Sigmoid colon (tissue), 7 donors: ENCODE results near the gene FBXO8. TPM values are rescaled to one million over a fixed set of nuclear protein-coding genes. Genes with fewer than 3 reads are reported as not detected.
"Not testable (repeated sequence)": the region's sequence is repeated elsewhere in the genome, so short reads cannot be mapped to it uniquely, and the experiment has no call there.

ENCODE experiments used
- DNase-seq: peaks from one replicate; pipeline ENCODE4 v3.0.0-alpha.2; 2019
- H3K27ac ChIP-seq, 4 donors: fragments of 200-600 bp; sonication (generic); one replicate each; pipeline ENCODE4 v1.5.1; 2016 to 2019; ENCODE audit warnings: mild to moderate bottlenecking in 1 of 4
- H3K27me3 ChIP-seq, 3 donors: fragments of 200-600 bp; sonication (generic); one replicate each; pipeline ENCODE4 v1.5.1; 2019; ENCODE audit warnings: mild to moderate bottlenecking in 1 of 3
- H3K36me3 ChIP-seq, 4 donors: fragments of 200-600 bp; sonication (generic); one replicate each; pipeline ENCODE4 v1.5.1; 2016 to 2019
- H3K4me1 ChIP-seq, 4 donors: fragments of 200-600 bp; sonication (generic); one replicate each; pipeline ENCODE4 v1.5.1; 2017 to 2019
- H3K4me3 ChIP-seq, 4 donors: fragments of 200-600 bp; sonication (generic); one replicate each; pipeline ENCODE4 v1.5.1; 2017 to 2019; ENCODE audit warnings: mild to moderate bottlenecking in 2 of 4, moderate library complexity in 1 of 4
- H3K9me3 ChIP-seq, 4 donors: fragments of 200-600 bp in 3 of 4; sonication (generic) in 3 of 4; one replicate each; pipeline versions ENCODE4 v1.5.1 to v1.6.1; 2013 to 2019
- EP300 ChIP-seq, 4 donors: sonication (generic); formaldehyde crosslinking; IDR thresholded peaks; one replicate each; pipeline ENCODE4 v1.6.1; 2017; ENCODE audit warnings: antibody characterized with exemption in 4 of 4
- POLR2A ChIP-seq, 2 donors: fragments of 450-650 bp; IDR thresholded peaks; one replicate each; pipeline ENCODE4 v1.6.1; 2016; ENCODE audit warnings: antibody characterized with exemption in 2 of 2, mild to moderate bottlenecking in 2 of 2, moderate library complexity in 2 of 2
- POLR2AphosphoS5 ChIP-seq, 4 donors: sonication (generic); formaldehyde crosslinking; IDR thresholded peaks; one replicate each; pipeline ENCODE4 v1.6.1; 2017; ENCODE audit warnings: antibody characterized with exemption in 4 of 4
- WGBS, 2 donors: extraction: QIAGEN DNeasy Blood & Tissue Kit; methylation state at CpG; one replicate each; pipeline ENCODE4 v1.1.7; 2013; 5-methylcytosine and 5-hydroxymethylcytosine counted together
- intact Hi-C: fragments of 100-400 bp; cut with DNase I; formaldehyde crosslinking; loops from one replicate; pipeline ENCODE4 v1.15.1; 2023
- polyA plus RNA-seq, 3 donors: library from polyadenylated mRNA; stranded (reverse); fragments of 200-250 nt; gene quantifications; one replicate each; pipeline ENCODE4 v1.2.3, GENCODE V29; 2013
- total RNA-seq, 4 donors: library from RNA; depleted of rRNA; stranded (reverse); fragments of >200 nt; gene quantifications; one replicate each; pipeline ENCODE4 v1.1.0, GENCODE V29; 2016
- TF ChIP-seq, protein P1 (sequence below), 4 experiments: fragments of 450-650 bp in 3 of 4; fragments of 200-600 bp in 1 of 4; IDR thresholded peaks; one replicate each; pipeline ENCODE4 v1.5.1; 2016 to 2019; ENCODE audit warnings: antibody characterized with exemption in 4 of 4, mild to moderate bottlenecking in 3 of 4, moderate library complexity in 2 of 4
- donor health status: healthy with polysubstance abuse.
- donor health status: Bipolar disorder and iron deficiency.
- donor health status: healthy.

Gene FBXO8
- total and polyA plus RNA-seq, 7 donors, result 14.5 to 68.8 (median 42.8) TPM

DNA sequence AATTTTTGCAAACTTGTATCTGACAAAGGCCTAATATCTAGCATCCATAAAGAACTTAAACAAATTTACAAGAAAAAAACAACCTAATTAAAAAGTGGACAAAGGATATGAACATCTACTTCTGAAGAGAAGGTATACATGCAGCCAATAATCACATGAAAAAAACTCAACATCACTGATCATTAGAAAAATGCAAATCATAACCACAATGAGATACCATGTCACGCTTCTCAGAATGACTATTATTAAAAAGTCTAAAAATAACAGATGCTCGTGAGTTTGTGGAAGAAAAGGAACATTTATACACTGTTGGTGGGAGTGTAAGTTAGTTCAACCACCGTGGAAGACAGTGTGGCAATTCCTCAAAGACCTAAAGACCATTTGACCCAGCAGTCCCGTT is 24.2 kb upstream of the FBXO8 start:
- no peak overlapping the region for H3K4me3 ChIP-seq
- no peak for TF ChIP-seq POLR2AphosphoS5 (IDR thresholded peaks at IDR 0.05)
- TF ChIP-seq, protein P1, sequence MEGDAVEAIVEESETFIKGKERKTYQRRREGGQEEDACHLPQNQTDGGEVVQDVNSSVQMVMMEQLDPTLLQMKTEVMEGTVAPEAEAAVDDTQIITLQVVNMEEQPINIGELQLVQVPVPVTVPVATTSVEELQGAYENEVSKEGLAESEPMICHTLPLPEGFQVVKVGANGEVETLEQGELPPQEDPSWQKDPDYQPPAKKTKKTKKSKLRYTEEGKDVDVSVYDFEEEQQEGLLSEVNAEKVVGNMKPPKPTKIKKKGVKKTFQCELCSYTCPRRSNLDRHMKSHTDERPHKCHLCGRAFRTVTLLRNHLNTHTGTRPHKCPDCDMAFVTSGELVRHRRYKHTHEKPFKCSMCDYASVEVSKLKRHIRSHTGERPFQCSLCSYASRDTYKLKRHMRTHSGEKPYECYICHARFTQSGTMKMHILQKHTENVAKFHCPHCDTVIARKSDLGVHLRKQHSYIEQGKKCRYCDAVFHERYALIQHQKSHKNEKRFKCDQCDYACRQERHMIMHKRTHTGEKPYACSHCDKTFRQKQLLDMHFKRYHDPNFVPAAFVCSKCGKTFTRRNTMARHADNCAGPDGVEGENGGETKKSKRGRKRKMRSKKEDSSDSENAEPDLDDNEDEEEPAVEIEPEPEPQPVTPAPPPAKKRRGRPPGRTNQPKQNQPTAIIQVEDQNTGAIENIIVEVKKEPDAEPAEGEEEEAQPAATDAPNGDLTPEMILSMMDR (IDR thresholded peaks at IDR 0.05), result no peak
- no peak for TF ChIP-seq POLR2A (IDR thresholded peaks at IDR 0.05)
- no peak for TF ChIP-seq EP300 (IDR thresholded peaks at IDR 0.05)
- H3K27me3 ChIP-seq, result no peaks in the 10 kb centered on the region
- H3K9me3 ChIP-seq, result no peaks in the 10 kb centered on the region
- WGBS, 2 donors, result 79 to 91% methylated on average over 4 of the region's 4 CpGs
- peaks cover 0 to 91% (median 2%) of the 10 kb centered on the region in 4 donors for H3K36me3 ChIP-seq
- no peak for DNase-seq
- no peaks in the 10 kb centered on the region for H3K4me1 ChIP-seq
- intact Hi-C loops, result no loop called here
- no peak overlapping the region for H3K27ac ChIP-seq

DNA sequence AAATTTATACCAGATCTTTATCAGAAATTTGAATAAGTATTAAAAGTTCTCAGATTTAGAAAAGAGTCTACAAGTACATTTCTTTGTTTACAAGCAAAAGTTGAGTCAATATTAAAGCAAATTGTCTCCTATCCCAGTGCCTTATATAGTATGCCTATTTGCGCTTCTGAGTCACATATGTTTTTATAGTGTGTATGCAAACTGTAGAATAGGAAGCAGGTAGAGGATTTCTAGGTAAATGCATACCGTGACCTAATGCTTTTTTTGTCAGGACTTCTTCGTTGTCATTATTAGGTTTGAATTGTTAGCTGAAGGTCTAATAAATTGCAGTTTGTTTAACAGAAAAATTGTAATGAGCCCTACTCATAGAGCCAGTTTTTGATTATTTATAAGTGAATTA is 22.5 kb upstream of the FBXO8 start:
- intact Hi-C loops, result no loop called here
- Histone ChIP-seq H3K36me3 (peaks cover 0 to 91% (median 2%) of the 10 kb centered on the region in 4 donors), H3K4me1 (no peaks in the 10 kb centered on the region), H3K4me3 (no peak overlapping the region), H3K27me3 (no peaks in the 10 kb centered on the region), H3K9me3 (no peaks in the 10 kb centered on the region), H3K27ac (no peak overlapping the region)
- DNase-seq, result no peak
- TF ChIP-seq POLR2AphosphoS5 (IDR thresholded peaks at IDR 0.05), result no peak
- TF ChIP-seq EP300 (IDR thresholded peaks at IDR 0.05), result no peak
- no peak for TF ChIP-seq POLR2A (IDR thresholded peaks at IDR 0.05)
- TF ChIP-seq, protein P1 (IDR thresholded peaks at IDR 0.05), result no peak
- 98 to 99% methylated on average over 3 of the region's 3 CpGs for WGBS, 2 donors

DNA sequence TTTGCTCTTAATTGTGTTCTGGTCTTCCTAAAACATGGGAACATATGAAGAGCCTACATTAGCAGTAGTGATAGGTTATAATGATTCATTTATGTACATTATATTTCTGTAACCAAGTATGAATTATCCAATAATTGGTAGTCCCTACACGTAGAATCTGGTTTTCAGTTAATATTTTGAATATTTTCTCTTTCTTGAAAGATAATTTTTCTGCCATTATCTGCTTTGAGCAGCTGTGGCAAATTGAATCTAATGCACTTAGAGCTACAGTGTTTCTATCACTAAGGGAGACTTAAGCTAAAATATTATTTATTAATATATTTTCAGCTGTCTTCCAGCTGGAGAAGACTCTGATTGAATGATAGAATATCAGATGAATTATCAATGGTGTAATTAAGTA is 21.2 kb upstream of the FBXO8 start:
- TF ChIP-seq POLR2AphosphoS5 (IDR thresholded peaks at IDR 0.05) (no peak), EP300 (IDR thresholded peaks at IDR 0.05) (no peak), POLR2A (IDR thresholded peaks at IDR 0.05) (no peak)
- TF ChIP-seq, protein P1 (IDR thresholded peaks at IDR 0.05), result no peak
- Histone ChIP-seq H3K36me3 (peaks cover 0 to 84% (median 4%) of the 10 kb centered on the region in 4 donors), H3K9me3 (no peaks in the 10 kb centered on the region), H3K27me3 (no peaks in the 10 kb centered on the region), H3K4me3 (no peak overlapping the region), H3K4me1 (no peaks in the 10 kb centered on the region), H3K27ac (no peak overlapping the region)
- no peak for DNase-seq
- WGBS, 2 donors, result 98 to 99% methylated on average over 1 of the region's 1 CpG
- intact Hi-C loops, result no loop called here

DNA sequence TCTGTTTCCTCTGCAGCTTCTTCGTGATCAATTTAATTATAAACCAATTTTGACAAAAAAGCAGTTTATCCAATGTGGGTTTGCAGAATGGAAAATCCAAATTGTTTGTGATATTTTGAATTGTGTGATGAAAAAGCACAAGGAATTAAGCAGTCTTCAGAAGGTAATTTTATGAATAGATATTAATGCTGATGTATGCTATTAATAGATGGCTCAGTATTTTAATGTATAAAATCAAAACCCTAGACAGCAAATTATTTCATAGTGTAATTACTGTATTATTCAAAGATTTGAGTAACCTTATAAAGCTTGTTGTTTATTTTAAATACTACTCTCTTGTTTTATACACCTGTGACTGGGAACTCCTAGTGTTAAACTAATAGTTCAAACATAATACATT is 20.2 kb upstream of the FBXO8 start:
- no peaks in the 10 kb centered on the region for H3K4me1 ChIP-seq
- peaks cover 0 to 83% (median 7%) of the 10 kb centered on the region in 4 donors for H3K36me3 ChIP-seq
- no peak overlapping the region for H3K4me3 ChIP-seq
- no peak for DNase-seq
- H3K9me3 ChIP-seq, result no peaks in the 10 kb centered on the region
- H3K27me3 ChIP-seq, result no peaks in the 10 kb centered on the region
- intact Hi-C loops, result no loop called here
- WGBS, 2 donors, result 97 to 99% methylated on average over 1 of the region's 1 CpG
- TF ChIP-seq EP300 (IDR thresholded peaks at IDR 0.05), result no peak
- TF ChIP-seq POLR2A (IDR thresholded peaks at IDR 0.05), result no peak
- no peak for TF ChIP-seq POLR2AphosphoS5 (IDR thresholded peaks at IDR 0.05)
- TF ChIP-seq, protein P1 (IDR thresholded peaks at IDR 0.05), result no peak
- H3K27ac ChIP-seq, result no peak overlapping the region

DNA sequence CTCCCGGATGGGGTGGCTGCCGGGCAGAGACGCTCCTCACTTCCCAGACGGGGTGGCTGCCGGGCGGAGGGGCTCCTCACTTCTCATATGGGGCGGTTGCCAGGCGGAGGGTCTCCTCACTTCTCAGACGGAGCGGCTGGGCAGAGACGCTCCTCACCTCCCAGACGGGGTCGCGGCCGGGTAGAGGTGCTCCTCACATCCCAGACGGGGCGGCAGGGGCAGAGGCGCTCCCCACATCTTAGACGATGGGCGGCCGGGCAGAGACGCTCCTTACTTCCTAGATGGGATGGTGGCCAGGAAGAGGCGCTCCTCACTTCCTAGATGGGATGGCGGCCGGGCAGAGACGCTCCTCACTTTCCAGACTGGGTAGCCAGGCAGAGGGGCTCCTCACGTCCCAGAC is 11.7 kb upstream of the FBXO8 start:
- WGBS, 2 donors, result 97 to 98% methylated on average over 26 of the region's 27 CpGs
- not testable (repeated sequence) for H3K27me3 ChIP-seq

DNA sequence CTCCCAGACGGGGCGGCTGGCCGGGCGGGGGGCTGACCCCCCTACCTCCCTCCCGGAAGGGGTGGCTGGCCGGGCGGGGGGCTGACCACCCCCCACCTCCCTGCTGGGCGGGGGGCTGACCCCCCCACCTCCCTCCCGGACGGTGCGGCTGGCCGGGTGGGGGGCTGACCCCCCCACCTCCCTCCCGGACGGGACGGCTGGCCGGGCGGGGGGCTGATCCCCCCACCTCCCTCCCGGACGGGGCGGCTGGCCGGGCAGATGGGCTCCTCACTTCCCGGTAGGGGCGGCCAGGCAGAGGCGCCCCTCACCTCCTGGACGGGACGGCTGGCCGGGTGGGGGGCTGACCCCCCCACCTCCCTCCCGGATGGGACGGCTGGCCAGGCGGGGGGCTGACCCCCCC is 11.2 kb upstream of the FBXO8 start:
- H3K27me3 ChIP-seq, intact Hi-C loops, DNase-seq, H3K27ac ChIP-seq, H3K4me1 ChIP-seq, H3K9me3 ChIP-seq, H3K4me3 ChIP-seq: not testable (repeated sequence)
- peaks cover 0 to 14% (median 3%) of the 10 kb centered on the region in 4 donors for H3K36me3 ChIP-seq
- 95 to 97% methylated on average over 30 of the region's 30 CpGs for WGBS, 2 donors

More for the DNA sequence above, 11.7 kb upstream of the FBXO8 start:
- DNase-seq, H3K27ac ChIP-seq, H3K4me3 ChIP-seq, intact Hi-C loops, H3K4me1 ChIP-seq, H3K9me3 ChIP-seq: not testable (repeated sequence)
- H3K36me3 ChIP-seq, result peaks cover 0 to 17% (median 5%) of the 10 kb centered on the region in 4 donors
